HG03097 (cell line): Measurements from ENCODE around the gene FADS1.

Experiments used
- ATAC-seq: cut with Tn5 transposase; IDR thresholded peaks from one replicate; pipeline ENCODE4 v1.9.1; 2021; ENCODE audit not compliant: unreplicated experiment, low FRiP score

Gene FADS1

DNA sequence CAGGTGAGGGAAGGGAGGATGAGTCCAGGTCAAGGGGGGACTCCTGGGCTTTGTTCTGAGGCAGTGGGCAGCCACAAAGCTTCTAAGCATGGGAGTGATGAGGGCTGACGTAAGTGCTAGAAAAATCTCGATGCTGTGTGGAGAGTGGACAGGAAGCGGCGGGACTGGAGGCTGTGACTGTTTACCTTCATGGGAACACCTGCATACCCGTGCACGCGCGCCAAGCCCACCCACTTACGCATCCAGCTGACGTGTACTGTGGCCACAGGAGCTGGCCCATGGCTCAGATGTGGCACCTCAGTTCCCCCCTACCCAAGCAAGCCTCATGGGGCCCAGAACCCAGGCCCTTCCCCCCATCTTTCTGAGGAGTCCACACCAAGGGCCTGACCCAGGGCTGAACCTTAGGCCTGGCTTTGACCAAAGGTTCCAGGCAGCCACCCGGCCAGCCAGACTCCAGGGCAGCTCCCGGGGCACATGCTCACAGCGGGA lies 50.4 kb downstream of the FADS1 start:
- no peak for ATAC-seq

DNA sequence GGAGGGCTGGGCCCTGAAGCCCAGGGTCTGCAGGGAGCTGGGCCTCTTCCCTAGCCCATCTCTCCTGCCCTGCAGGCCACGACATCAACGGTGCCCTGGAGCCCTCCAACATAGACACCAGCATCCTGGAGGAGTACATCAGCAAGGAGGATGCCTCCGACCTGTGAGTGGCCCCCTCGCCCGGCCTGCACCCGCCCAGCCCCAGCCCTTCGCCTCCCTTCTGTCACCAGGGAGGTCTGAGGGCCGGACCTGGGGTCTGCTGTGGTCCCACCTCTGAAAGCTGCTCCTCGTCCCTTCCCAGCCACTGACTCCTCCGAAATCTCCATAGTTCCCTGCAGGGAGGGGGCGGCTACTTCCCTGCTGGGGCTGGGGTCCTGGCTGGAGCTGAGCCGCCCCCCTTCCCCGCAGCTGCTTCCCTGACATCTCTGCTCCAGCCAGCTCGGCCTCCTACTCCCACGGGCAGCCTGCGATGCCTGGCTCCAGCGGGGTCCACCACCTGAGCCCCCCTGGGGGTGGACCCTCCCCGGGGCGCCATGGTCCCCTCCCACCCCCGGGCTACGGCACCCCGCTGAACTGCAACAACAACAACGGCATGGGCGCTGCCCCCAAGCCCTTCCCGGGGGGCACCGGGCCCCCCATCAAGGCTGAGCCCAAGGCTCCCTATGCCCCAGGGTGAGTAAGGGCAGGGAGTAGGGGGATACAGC lies 51.1 kb downstream of the FADS1 start:
- ATAC-seq = no peak

DNA sequence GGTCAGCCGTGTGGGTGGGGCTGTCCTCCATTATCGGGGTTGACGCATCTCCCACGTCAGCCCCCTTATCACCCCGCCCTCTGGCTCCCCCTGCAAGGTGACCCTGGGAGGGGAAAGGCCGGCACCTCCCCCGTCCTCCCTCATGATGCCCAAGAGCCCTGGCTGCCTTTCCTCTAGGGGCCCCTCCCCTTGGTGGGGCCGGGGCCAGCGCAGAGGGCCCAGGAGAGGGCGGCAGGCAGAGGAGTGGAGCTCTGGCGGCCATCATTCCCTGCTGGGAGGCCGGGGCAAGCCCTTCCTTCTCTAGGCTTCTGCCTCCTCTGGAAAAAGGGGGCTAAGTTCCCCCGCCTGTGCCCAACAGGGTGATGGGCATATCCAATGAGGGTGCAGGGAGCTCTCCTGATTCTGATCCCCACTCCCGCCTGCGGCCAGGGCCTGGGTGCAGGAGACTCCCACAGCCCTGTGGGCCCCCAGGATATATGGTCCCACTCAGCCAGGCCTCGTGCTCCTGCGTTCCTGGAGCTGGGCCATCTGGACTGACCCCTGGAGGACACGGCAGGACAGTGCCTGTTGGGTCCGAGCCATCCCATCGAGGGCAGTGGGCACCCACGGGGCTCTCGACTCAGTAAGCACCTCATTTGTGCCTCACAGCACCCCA lies 52.1 kb downstream of the FADS1 start:
- no peak for ATAC-seq

DNA sequence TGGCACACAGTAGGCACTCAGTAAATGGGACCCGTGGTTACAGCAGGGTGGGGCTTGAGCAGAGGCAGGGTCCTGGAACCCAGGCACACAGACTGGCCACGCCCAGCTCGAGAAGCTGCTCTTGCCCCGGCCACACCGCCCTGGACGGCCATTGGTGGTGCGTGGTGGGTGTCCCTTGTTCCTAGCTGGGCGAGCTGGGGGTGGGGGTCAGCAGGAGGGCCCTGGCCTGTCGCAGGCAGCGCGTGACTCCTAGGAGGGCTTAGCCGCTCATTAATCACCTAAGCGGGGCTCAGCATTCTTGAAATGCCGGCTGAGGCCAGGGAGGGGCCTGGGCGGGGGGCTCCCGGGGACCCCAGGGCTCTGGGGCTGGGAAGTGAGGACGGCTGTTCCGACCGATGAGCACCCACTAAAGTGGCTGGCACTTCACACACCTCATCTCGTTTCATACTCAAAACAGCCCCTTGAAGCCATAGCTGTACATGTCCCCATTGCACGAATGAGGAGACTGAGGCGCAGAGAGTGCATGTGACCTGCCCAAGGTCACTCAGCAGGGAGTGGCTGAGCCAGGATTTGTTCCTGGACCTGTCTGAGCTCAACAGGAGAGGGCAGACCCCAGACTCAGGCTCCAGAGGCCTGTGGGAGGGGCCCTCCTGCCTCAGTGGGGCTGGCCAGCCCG lies 52.7 kb downstream of the FADS1 start:
- ATAC-seq = no peak

DNA sequence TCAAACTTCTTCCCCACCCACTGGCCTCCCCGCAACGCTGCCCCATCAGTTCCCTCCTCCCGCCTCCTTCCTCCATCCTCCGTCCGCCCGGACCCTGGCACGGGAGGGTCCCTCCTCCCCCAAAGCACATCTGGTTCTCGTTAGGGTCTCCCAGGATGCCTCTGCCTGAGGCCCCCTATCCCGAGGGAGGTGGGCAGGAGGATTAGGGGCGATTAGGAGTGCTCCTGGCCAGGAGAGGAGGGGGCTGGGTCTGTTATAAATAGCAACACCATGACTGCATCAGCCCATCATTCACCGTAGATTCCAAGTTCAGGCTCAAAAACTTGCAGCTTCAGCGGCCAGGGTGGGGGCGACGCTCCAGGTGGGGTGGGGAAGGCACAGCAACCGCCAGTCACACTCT lies 54.0 kb downstream of the FADS1 start:
- ATAC-seq = no peak

DNA sequence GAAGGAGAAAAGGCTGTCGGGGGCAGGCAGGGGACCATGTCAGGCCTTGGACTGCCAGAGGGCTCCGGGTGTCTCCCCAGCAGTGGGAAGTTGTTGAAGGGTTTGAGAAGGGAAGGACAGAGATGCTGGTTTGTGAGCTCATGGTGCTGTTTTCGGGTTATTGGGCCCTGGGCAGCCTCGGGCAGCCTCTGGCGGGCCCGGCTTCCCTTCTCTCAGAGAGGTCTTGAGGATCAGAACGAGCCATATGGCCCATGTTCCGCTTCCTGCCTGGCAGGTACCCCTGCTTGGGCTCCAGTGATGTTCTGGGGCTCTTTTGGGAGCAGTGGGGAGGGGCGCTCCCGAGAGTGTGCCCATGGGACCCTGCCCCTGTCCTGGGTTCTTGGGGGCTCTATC lies 54.6 kb downstream of the FADS1 start:
- no peak for ATAC-seq

DNA sequence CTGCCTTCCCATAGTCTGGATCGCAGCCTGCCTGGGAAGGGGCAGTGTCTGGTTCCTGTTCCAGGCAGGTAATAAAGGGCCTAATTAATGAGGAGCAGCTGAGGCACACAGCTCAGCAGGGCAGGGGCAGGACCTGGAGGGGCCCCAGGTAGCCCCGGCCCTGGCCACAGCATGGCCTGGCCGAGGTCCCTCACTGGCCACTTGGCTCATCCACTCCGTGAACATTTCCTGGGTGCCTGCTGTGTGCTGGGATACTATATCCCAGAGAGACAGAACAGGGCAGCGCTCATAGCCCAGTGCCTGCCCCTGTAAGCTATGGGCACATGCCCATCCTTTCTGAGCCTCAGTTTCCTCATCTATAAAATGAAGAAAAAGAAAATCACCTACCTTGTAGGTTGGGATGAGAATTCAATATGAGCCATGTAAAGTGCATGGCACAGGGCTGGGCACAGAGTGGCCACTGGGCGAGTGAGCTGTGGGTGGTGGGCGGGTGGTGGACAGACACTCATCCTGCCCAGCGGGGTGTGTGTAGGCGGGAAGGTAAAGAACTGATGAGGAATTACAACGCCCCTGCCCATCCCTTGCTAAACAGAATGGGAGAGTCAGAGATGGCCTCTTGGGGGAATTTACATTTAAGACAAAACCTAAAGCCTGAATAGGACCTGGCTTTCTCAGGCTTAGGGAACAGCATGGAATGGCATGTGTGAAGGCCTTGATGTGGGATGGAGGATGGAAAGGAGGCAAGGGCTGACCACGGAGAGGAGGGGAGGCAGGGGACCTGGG lies 55.2 kb downstream of the FADS1 start:
- no peak for ATAC-seq

DNA sequence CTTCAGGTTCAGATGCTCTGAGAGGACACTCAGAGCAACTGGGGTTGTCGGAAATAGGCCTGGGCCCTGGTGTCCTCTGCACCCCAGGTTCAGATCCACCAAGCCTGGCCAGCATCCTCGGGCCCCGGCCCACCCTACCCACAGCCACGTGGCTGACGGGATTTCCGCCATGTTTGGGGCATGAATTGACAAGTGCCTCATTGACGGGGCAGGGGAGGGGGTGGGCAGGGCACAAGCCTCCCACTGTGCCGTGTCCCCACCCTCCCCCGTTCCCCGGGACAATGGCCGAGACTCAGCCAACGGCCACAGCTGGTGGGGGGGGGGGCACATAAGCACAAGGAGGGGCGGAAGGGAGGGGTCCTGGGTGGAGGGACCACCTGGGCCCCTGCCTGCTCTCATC lies 55.9 kb downstream of the FADS1 start:
- ATAC-seq = no peak

DNA sequence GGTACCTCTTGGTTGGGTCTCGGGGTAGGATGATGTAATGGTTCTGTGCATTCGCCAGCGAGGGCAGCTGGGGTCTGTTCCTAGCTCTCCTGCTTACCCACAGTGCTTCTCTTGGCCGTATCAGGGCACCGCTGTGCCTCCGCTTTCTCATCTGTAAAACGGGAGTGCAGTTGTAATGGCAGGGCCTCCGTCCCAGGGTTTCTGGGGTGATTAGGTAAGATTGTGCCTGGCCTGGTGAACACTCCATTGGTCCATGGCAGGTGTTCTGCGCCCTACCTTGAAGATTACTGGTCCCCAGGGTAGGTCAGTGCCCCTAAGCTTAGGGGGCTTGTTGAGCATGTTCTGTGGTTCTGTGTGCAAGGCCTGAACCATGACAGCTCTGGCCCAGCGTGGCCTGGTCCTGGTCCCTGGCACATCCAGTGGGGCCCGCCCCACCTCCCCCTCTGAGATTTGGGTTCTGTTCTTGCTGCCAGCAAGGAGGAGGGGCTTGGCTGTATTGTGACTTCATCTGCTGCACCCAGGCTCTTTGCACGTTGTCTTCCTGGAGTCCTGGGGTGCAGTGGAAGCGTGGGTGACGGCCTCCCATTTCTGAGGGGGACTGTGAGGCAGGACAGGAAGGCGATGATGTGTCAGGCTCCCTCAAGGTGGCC lies 59.5 kb downstream of the FADS1 start:
- no peak for ATAC-seq

DNA sequence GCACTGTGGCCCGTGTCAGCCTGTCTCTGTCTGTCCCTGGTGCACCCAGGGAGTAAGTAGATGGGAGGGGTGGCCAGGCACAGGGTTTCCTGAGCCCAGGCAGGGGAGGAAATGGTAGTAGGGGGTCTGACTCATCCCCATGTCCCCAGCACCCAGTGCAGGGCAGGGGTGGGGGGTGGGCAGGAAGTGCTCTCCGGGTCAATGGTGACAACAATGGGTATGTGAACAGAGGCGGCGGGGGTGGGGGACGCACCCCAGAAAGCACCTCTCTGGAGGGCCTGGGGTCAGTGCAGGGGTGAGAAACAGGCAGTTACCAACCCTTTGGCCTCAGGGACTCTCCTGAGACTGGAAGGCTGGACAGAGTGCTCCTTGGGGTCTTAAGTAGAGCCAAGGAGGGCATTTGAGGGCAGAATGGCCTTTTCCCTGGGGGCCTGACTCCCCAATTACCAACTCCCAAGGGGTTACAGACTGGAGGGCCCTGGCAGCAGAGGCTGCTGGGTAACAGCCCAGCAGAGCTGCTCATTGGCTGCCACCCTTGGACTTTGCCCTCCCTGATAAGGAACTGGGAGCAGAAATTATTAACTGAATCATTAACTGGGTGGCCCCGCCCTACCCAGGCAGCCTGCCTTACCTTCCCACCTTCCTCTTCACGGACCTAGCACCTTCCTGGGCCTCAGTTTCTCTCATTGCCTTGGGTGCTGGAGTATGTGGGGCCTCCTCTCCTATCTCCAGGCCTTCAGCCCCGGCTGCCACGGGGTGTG lies 60.2 kb downstream of the FADS1 start:
- no peak for ATAC-seq

DNA sequence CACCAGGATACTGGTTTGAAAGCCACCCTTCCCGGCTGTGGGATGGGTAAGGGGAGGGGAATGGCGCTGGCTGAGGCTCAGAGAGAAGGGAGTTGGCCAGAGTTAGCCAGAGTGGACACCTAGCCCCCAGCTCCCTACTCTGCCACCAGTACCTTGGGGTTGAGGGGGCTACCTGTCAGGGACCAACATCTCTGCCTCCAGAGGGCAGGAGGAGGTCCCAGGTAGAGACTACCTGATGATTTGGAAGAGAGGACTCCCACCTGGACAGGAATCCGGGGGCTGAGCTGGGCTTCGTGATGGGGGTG lies 60.7 kb downstream of the FADS1 start:
- no peak for ATAC-seq

DNA sequence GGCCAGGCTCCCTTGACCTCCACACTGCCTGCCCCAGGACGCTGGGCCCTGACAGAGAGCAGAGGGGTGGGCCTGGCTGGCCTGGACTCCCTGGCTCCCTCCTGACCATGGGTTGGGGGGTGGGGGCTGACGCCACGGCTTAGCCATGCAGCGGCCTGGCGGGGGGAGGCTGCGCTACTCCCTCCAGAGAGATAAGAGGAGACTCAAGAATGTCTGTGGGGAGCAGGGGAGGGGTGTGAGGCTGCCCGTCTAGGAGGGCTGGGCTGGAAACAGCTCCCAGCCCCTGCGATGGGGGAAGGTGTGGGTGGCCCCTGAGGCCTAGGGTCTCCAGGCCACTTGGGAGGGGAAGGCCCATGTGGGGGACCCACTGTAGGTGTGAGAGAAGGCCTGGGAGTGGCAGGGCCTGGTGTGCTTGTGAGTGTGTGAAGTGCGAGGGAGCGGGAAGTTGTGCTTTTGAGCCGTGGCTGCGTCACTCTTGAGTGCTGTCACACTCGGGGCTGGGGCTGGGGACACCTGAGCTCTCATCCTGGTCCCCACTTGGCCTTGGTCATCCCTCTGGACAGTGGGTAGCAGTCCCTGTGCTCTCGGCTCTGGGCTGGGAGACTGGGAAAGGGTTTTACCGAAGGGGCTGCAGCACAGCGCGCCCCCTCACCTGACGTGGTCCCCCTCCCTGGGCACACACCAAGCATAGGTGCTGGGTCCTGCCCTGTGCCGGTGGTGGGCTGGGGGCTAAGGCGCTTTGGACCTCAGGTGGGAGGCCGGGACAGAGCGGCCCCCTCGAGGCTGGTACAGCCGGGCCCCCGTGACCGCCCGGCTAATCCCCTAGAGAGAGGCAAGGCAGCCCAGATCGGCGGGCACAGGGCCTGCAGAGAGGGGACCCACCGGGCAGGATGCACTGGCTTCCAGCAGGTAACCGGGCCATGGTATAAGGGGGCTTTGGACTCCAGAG lies 62.0 kb downstream of the FADS1 start:
- ATAC-seq = no peak

DNA sequence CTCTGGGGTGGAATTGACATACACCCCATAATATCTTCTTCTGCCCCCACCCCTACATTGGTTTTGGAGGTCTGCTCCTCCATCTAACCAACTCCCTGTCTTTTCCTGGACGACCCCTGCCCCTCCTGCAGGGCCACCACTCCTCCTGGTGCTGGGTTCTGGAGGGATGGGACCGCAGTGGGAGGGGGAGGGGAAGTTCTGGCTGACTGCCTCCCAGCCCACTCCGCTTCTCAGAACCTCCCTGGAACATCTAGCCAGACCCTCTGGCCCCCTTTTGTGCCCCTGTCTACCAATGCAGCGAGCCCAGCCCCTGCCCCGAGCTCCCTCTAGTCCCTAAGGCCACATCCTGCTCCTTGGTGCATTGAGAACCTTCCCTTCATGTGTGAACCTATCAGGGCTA lies 63.1 kb downstream of the FADS1 start:
- no peak for ATAC-seq

DNA sequence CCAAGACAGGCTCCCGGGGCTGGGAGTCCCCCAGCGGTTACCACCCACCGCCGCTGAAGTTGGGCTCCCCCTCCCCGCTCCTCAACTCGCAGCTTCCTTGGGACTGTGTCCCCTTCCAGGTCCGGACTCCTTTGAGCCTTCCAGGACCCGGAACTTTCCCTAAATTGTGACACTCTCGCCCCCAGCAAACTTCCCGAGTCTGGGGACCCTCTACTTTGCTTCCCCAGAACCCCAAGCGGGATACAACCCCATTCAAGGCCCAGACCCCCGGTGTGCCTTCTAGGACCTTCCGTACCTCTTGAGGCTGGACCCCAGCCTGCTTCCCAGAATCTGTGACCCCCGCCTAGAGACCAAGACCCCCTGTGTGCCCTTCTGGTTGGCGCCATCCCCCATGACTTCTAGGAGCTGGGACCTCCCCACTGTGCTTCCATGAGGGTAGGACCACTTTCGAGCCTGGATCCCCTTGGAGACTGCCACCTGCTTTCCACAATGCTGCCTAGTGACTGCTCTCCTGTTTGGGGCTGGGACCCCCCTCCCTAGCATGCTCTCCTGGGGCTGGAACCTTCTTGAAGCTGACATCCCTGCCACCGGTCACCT lies 63.8 kb downstream of the FADS1 start:
- ATAC-seq = no peak

DNA sequence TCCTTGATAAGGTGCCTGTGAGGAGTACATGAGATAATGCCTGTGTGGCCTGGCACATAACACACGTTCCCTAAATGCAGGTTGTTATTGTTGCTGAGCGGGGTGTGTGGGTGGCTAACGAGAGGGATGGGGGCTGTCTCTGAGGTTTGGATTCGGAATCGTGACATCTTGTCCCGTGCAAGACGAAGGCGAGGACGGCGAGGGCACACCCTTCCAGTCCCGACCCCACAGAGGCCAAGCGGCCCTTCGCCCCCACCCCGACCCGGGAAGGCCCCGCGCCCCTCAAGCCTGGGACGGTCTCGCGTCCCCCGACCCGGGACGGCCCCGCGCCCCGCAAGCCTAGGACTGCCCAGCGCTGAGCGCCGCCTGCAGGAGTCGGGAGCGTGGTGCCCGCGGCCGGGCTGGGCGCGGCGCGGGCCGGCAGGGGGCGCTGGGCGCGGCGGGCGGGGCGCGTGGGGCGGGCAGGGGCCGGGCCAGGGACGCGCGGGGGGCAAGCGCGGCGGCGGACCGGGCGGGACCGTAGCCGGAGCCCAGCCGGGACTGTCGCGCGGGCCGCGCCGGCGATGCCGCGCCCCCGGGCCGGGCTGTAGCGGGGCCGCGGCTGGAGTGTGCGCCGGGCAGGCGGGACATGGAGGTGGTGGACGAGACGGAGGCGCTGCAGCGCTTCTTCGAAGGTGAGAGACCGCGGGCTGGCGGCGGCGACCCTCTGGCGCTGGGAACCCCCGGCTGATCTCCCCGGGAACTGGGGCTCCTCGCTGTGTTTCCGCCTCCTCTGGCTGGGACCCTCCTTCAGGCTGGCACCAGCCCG lies 64.5 kb downstream of the FADS1 start, which contains the start of gene MYRF:
MYRF (plus strand) TSS at position 520 of the 808 bp plus-strand sequence; CDS start at position 629, 109 bp downstream.
- ATAC-seq = no peak

DNA sequence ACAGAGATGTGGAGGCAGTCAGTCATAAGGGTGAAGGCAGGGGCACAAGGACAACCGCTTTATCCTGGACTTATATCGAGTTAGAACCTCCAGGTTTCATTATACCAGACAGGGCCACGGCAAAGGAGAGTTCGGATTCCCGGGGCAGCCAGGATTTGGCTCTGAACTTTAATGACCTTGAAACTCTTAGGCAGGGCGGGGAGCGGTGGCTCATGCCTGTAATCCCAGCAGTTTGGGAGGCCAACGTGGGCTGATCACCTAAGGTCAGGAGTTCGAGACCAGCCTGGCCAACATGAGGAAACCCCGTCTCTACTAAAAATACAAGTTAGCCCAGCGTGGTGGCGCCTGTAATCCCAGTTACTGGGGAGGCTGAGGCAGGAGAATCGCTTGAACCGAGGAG lies 65.4 kb downstream of the FADS1 start:
- no peak for ATAC-seq

DNA sequence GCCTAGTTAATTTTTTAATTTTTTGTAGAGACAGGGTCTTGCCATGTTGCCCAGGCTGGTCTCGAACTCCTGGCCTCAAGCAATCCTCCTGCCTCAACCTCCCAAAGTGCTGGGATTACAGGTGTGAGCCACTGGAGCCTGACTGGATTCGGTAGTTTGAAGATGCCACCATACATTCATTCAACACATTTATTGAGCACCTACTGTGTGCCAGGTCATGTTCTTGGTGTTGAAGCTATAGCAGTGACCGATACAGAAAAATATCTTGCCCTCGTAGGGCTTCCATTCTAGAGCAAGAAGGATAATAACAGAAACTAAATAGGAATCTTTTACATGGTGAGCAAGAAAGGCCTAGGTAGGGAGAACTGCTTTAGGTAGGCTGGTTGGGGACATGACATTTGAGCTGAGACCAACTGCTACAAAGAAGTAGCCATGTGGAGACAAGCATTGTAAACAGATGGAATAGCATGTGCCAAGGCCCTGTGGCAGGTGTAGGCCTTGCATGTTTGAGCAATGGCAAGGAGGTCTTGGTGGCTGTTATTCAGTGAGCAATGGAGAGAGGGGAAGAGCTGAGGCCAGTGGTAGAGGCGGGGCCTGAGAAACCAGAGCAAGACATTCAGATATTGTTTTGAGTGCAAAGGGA lies 66.1 kb downstream of the FADS1 start:
- ATAC-seq = no peak
